B cell (primary cell): ENCODE data around the gene MYO1E. TPM values are rescaled to one million over a fixed set of nuclear protein-coding genes. Genes with fewer than 3 reads are reported as not detected.

Experiments used
- ATAC-seq: fragments of 200-7000 bp; cut with Tn5 transposase; one replicate; pipeline ENCODE4 v1.10.0; 2021; ENCODE audit warnings: low read depth, mild to moderate bottlenecking, moderate number of reproducible peaks, moderate library complexity
- CTCF ChIA-PET: fragments of 350-600 bp; sonication (Branson Sonifier 250); formaldehyde crosslinking; loops from one replicate; lab custom pipeline; 2021; ENCODE audit warnings: antibody characterized with exemption, inconsistent platforms; lab: Charles Lee
- POLR2A ChIA-PET: fragments of 350-600 bp; sonication (Branson Sonifier 250); formaldehyde crosslinking; loops from one replicate; lab custom pipeline; 2021; ENCODE audit warnings: antibody characterized with exemption; lab: Charles Lee
- DNase-seq: peaks from one replicate; pipeline ENCODE4 v3.0.0; 2013
- H2AFZ ChIP-seq: 2 replicates; pipeline ENCODE4 v1.6.1; 2012; ENCODE audit warnings: mild to moderate bottlenecking, low read depth, low read length; ENCODE audit not compliant: insufficient read depth, poor library complexity, severe bottlenecking
- H3K27ac ChIP-seq, 2 donors: 1 replicate in 1 of 2; 2 replicates in 1 of 2; pipeline ENCODE4 v1.5.1; 2012 to 2013; ENCODE audit warnings: low read length in 2 of 2, mild to moderate bottlenecking in 2 of 2, moderate library complexity in 1 of 2
- H3K27me3 ChIP-seq, 4 experiments: fragments of 200-600 bp in 1 of 4; sonication (generic) in 1 of 4; replicated peaks in 1 of 4; 1 replicate in 2 of 4; 2 replicates in 2 of 4; pipeline versions ENCODE4 v1.6.1 to v1.7.0; 2013 to 2016; ENCODE audit warnings: low read length in 3 of 4, mild to moderate bottlenecking in 2 of 4, mixed read lengths in 1 of 4, moderate library complexity in 1 of 4; ENCODE audit not compliant: insufficient read depth in 4 of 4, control insufficient read depth in 3 of 4; ENCODE audit errors: control extremely low read depth in 1 of 4
- H3K36me3 ChIP-seq, 2 experiments: replicated peaks in 1 of 2; 1 replicate in 1 of 2; 2 replicates in 1 of 2; pipeline versions ENCODE4 v1.6.1 to v1.7.1; 2013; ENCODE audit warnings: low read length in 1 of 2; ENCODE audit not compliant: insufficient read depth in 2 of 2, control insufficient read depth in 1 of 2; ENCODE audit errors: control extremely low read depth in 1 of 2, extremely low read depth in 1 of 2
- H3K4me1 ChIP-seq, 2 donors: fragments of 200-600 bp in 1 of 2; sonication (generic) in 1 of 2; 1 replicate in 1 of 2; 2 replicates in 1 of 2; pipeline versions ENCODE4 v1.5.1 to v1.6.1; 2013 to 2017; ENCODE audit warnings: low read length in 2 of 2; ENCODE audit not compliant: control insufficient read depth in 2 of 2, insufficient read depth in 2 of 2
- H3K4me2 ChIP-seq: replicated peaks from 2 replicates; pipeline ENCODE3; 2012; ENCODE audit warnings: mild to moderate bottlenecking, low read depth, low read length; ENCODE audit not compliant: poor library complexity, severe bottlenecking
- H3K4me3 ChIP-seq, 5 experiments: fragments of 200-600 bp in 1 of 5; sonication (generic) in 1 of 5; 1 replicate in 3 of 5; 2 replicates in 2 of 5; pipeline versions ENCODE4 v1.5.1 to v1.7.0; 2011 to 2016; ENCODE audit warnings: low read length in 4 of 5, mild to moderate bottlenecking in 4 of 5, low read depth in 2 of 5, control low read depth in 1 of 5, moderate library complexity in 1 of 5; ENCODE audit not compliant: insufficient read depth in 1 of 5; ENCODE audit errors: control extremely low read depth in 1 of 5, extremely low read depth in 1 of 5
- H3K79me2 ChIP-seq: fragments of 200-600 bp; sonication (generic); one replicate; pipeline ENCODE4 v1.6.0; 2016; ENCODE audit warnings: low read length; ENCODE audit not compliant: control insufficient read depth, insufficient read depth
- H3K9ac ChIP-seq: fragments of 200-600 bp; sonication (generic); 2 replicates; pipeline ENCODE4 v1.6.1; 2017; ENCODE audit warnings: mild to moderate bottlenecking, low read length, moderate library complexity
- H3K9me3 ChIP-seq, 3 donors: one replicate each; pipeline versions ENCODE4 v1.6.1 to v1.7.1; 2013; ENCODE audit warnings: low read length in 2 of 3; ENCODE audit not compliant: control insufficient read depth in 2 of 3, insufficient read depth in 1 of 3; ENCODE audit errors: control extremely low read depth in 1 of 3
- H4K20me1 ChIP-seq: 2 replicates; pipeline ENCODE4 v1.6.0; 2012; ENCODE audit warnings: mild to moderate bottlenecking, low read length; ENCODE audit not compliant: insufficient read depth, control insufficient read depth, poor library complexity, severe bottlenecking
- H3K27ac Mint-ChIP-seq: one replicate; pipeline ENCODE4 v1.8.0; 2021; ENCODE audit warnings: mixed read lengths
- H3K27me3 Mint-ChIP-seq: one replicate; pipeline ENCODE4 v1.8.0; 2021; ENCODE audit warnings: mixed read lengths
- H3K4me1 Mint-ChIP-seq: one replicate; pipeline ENCODE4 v1.8.0; 2021; ENCODE audit warnings: mixed read lengths
- H3K4me3 Mint-ChIP-seq: one replicate; pipeline ENCODE4 v1.8.0; 2021; ENCODE audit warnings: mixed read lengths
- H3K9me3 Mint-ChIP-seq: one replicate; pipeline ENCODE4 v1.8.0; 2022; ENCODE audit warnings: mixed read lengths; ENCODE audit not compliant: insufficient read depth
- EZH2 ChIP-seq: IDR thresholded peaks from 2 replicates; pipeline ENCODE4 v1.6.1; 2012; ENCODE audit warnings: borderline replicate concordance, low read depth, mild to moderate bottlenecking, moderate library complexity, low read length; ENCODE audit not compliant: insufficient read depth, poor library complexity, severe bottlenecking
- whole genome bisulfite sequencing: methylation state at CpG from one replicate; pipeline ENCODE4 v1.1.5; 2013; ENCODE audit warnings: missing lambda C conversion rate; ENCODE audit not compliant: insufficient coverage; 5-methylcytosine and 5-hydroxymethylcytosine counted together
- intact Hi-C: fragments of 100-400 bp; cut with micrococcal nuclease; formaldehyde crosslinking; loops from one replicate; pipeline ENCODE4 v1.10.0; 2022
- polyA plus RNA-seq: library from polyadenylated mRNA; depleted of rRNA; stranded (reverse); fragments of >200 nt; gene quantifications from 2 replicates; pipeline ENCODE4 v1.2.3, GENCODE V29; 2012
- total RNA-seq, 2 donors: library from RNA; stranded (reverse); fragments of 120-200 nt in 1 of 2; gene quantifications; 1 replicate in 1 of 2; 2 replicates in 1 of 2; pipeline versions ENCODE4 v1.2.3 to v1.2.4, GENCODE V29; 2013 to 2022
- TF ChIP-seq, protein P1 (sequence below): fragments of 200-600 bp; IDR thresholded peaks from one replicate; pipeline ENCODE4 v1.8.0; 2022; ENCODE audit warnings: antibody characterized with exemption, mild to moderate bottlenecking

MYO1E gene
- total and polyA plus RNA-seq, 2 donors (not counting 1 experiment from before 2014, with no cell fraction given): 11.9 to 100.0 TPM

- Histone ChIP-seq H3K4me2 (peak overlapping the region; percentile 13), H3K27ac (no peak overlapping the region), H3K79me2 (peaks cover 97% of the 10 kb centered on the region), H4K20me1 (peaks cover 8% of the 10 kb centered on the region), H3K9me3 (no peaks in the 10 kb centered on the region), H3K9ac (no peak overlapping the region), H3K36me3 (no peaks in the 10 kb centered on the region), H3K27me3 (no peaks in the 10 kb centered on the region), H3K4me1 (peaks cover 67 to 81% of the 10 kb centered on the region in 2 donors), H3K4me3 (no peak overlapping the region), H2AFZ (no peak overlapping the region)
- Mint-ChIP-seq H3K4me1 (peaks cover 88% of the 10 kb centered on the region), H3K9me3 (no peaks in the 10 kb centered on the region), H3K27me3 (no peaks in the 10 kb centered on the region), H3K4me3 (peak overlapping the region; percentile 44), H3K27ac (peak overlapping the region; percentile 69)
- POLR2A ChIA-PET: no interaction called here
- DNase-seq (no peak), ATAC-seq (no peak)
- no peak for TF ChIP-seq EZH2
- WGBS: 93% methylated on average over 7 of the region's 8 CpGs
- intact Hi-C loops: loop anchor here (2.0 kb wide), 1 partner anchor 14 kb away; no protein-coding TSS in a partner anchor
- CTCF ChIA-PET: interaction anchor here (1.2 kb wide), 1 partner anchor 82 kb away, joined by 3 read pairs; no protein-coding TSS in a partner anchor
Observed at GRCh38 chr15:59330649-59331048, 42.0 kb downstream of the MYO1E start.

- ChIA-PET CTCF (interaction anchor here (1.1 to 1.6 kb wide), 2 partner anchors 10 to 83 kb away, joined by 4 to 5 read pairs; no protein-coding TSS in a partner anchor), POLR2A (interaction anchor here (1.2 kb wide), 1 partner anchor 23 kb away, joined by 9 read pairs; no protein-coding TSS in a partner anchor)
- H3K79me2 ChIP-seq: peaks cover 96% of the 10 kb centered on the region
- ATAC-seq (no peak), DNase-seq (no peak)
- H3K9me3 Mint-ChIP-seq: no peaks in the 10 kb centered on the region
- no peaks in the 10 kb centered on the region for H3K9me3 ChIP-seq
- H3K36me3 ChIP-seq: no peaks in the 10 kb centered on the region
- no peak overlapping the region for H3K27ac ChIP-seq
- no peak overlapping the region for H3K9ac ChIP-seq
- peaks cover 8% of the 10 kb centered on the region for H4K20me1 ChIP-seq
- intact Hi-C loops: loop anchor here (2.0 to 5.0 kb wide), 3 partner anchors 13 to 33 kb away; no protein-coding TSS in a partner anchor
- H3K4me3 ChIP-seq: no peak overlapping the region
- peaks cover 84% of the 10 kb centered on the region for H3K4me1 Mint-ChIP-seq
- H3K27ac Mint-ChIP-seq: no peak overlapping the region
- H3K4me3 Mint-ChIP-seq: peak overlapping the region; percentile 52
- no peaks in the 10 kb centered on the region for H3K27me3 Mint-ChIP-seq
- no peak overlapping the region for H3K4me2 ChIP-seq
- WGBS: 27% methylated on average over 1 of the region's 6 CpGs
- TF ChIP-seq, protein P1, sequence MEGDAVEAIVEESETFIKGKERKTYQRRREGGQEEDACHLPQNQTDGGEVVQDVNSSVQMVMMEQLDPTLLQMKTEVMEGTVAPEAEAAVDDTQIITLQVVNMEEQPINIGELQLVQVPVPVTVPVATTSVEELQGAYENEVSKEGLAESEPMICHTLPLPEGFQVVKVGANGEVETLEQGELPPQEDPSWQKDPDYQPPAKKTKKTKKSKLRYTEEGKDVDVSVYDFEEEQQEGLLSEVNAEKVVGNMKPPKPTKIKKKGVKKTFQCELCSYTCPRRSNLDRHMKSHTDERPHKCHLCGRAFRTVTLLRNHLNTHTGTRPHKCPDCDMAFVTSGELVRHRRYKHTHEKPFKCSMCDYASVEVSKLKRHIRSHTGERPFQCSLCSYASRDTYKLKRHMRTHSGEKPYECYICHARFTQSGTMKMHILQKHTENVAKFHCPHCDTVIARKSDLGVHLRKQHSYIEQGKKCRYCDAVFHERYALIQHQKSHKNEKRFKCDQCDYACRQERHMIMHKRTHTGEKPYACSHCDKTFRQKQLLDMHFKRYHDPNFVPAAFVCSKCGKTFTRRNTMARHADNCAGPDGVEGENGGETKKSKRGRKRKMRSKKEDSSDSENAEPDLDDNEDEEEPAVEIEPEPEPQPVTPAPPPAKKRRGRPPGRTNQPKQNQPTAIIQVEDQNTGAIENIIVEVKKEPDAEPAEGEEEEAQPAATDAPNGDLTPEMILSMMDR: no peak
- no peak for TF ChIP-seq EZH2
- peaks cover 67 to 74% of the 10 kb centered on the region in 2 donors for H3K4me1 ChIP-seq
- H3K27me3 ChIP-seq: no peaks in the 10 kb centered on the region
- no peak overlapping the region for H2AFZ ChIP-seq
Observed at GRCh38 chr15:59329570-59330350, 42.9 kb downstream of the MYO1E start.
